Kidney (tissue), 14 donors: Measurements from ENCODE around the gene ANO7. TPM values are rescaled to one million over a fixed set of nuclear protein-coding genes. Genes with fewer than 3 reads are reported as not detected.
A peak's percentile ranks its signal among the peaks of the same experiment; 100 is the strongest.

ENCODE experiments used
- DNase-seq, 5 donors: peaks; one replicate each; pipeline ENCODE4 v3.0.0-alpha.2; 2013 to 2020
- FAIRE-seq: peaks from 2 replicates; lab custom pipeline; 2012; peaks lifted over from hg19 to GRCh38; lab: Jason Lieb, UNC
- H3K27ac ChIP-seq, 2 donors: one replicate each; pipeline ENCODE4 v1.7.0; 2013; ENCODE audit warnings: low read depth in 2 of 2, low read length in 2 of 2, inconsistent platforms in 1 of 2
- H3K27me3 ChIP-seq: one replicate; pipeline ENCODE4 v1.7.1; 2013; ENCODE audit warnings: low read length, inconsistent platforms; ENCODE audit not compliant: control insufficient read depth, insufficient read depth
- H3K36me3 ChIP-seq, 3 donors: one replicate each; pipeline versions ENCODE4 v1.7.0 to v1.7.1; 2013; ENCODE audit warnings: low read length in 3 of 3, control low read depth in 1 of 3, inconsistent platforms in 1 of 3; ENCODE audit not compliant: insufficient read depth in 3 of 3, control insufficient read depth in 2 of 3
- H3K4me1 ChIP-seq, 3 donors: one replicate each; pipeline versions ENCODE4 v1.7.0 to v1.7.1; 2013; ENCODE audit warnings: low read length in 3 of 3, inconsistent platforms in 1 of 3, low read depth in 1 of 3; ENCODE audit not compliant: control insufficient read depth in 2 of 3, insufficient read depth in 2 of 3
- H3K4me3 ChIP-seq, 3 donors: one replicate each; pipeline versions ENCODE4 v1.7.0 to v1.8.1; 2013; ENCODE audit warnings: low read length in 3 of 3, control low read depth in 1 of 3, inconsistent platforms in 1 of 3
- H3K9ac ChIP-seq, 3 donors: one replicate each; pipeline versions ENCODE4 v1.7.0 to v1.7.1; 2013; ENCODE audit warnings: low read length in 3 of 3, control low read depth in 1 of 3, inconsistent platforms in 1 of 3
- H3K9me3 ChIP-seq, 3 donors: one replicate each; pipeline versions ENCODE4 v1.7.0 to v1.7.1; 2013; ENCODE audit warnings: low read length in 3 of 3, control low read depth in 1 of 3, inconsistent platforms in 1 of 3; ENCODE audit not compliant: control insufficient read depth in 2 of 3, insufficient read depth in 1 of 3
- CTCF ChIP-seq: IDR thresholded peaks from 3 replicates; pipeline ENCODE4 v1.5.1; 2012; ENCODE audit warnings: mild to moderate bottlenecking, moderate library complexity, borderline replicate concordance; ENCODE audit not compliant: insufficient read depth; ENCODE audit errors: extremely low read depth
- intact Hi-C: fragments of 100-400 bp; cut with DNase I; formaldehyde crosslinking; loops from one replicate; pipeline ENCODE4 v1.11.1; 2022
- polyA plus RNA-seq: library from polyadenylated mRNA; stranded (reverse); fragments of 350-450 nt; fragmentation: Illumina TruSeq; extraction: RNeasy Lipid Tissue Mini Kit (QIAGEN cat#74804); gene quantifications from one replicate; pipeline ENCODE4 v1.2.3, GENCODE V29; 2014; ENCODE audit warnings: low read depth, low replicate concordance; ENCODE audit not compliant: insufficient read depth
- total RNA-seq: library from RNA; stranded (reverse); fragmentation: NEBNext Ultra II Directional; extraction: Animal tissue kit (Norgen Biotek cat#: 25700); gene quantifications from one replicate; pipeline ENCODE4 v1.2.1, GENCODE V29; 2021
- donor health status: control.
- donor health status: control.
- donor health status: control.
- donor health status: control.
- donor health status: control.
- donor health status: DM: yes; HTN: yes; CAD: no.
- donor health status: Normal renal cell carcinoma (clear cell type).

Gene ANO7
- total and polyA plus RNA-seq, 2 donors from 2014 or later: 1.1 to 1.9 TPM

GRCh38 chr2:241177526-241178334, 10.7 kb upstream of the ANO7 start:
- intact Hi-C loops: no loop called here
- H3K27me3 ChIP-seq: no peaks in the 10 kb centered on the region

GRCh38 chr2:241178961-241179360, 9.5 kb upstream of the ANO7 start:
- Histone ChIP-seq H3K4me3 (no peak overlapping the region), H3K9ac (no peak overlapping the region), H3K36me3 (peaks cover 3 to 28% (median 12%) of the 10 kb centered on the region in 3 donors), H3K4me1 (no peaks in the 10 kb centered on the region), H3K9me3 (no peaks in the 10 kb centered on the region), H3K27ac (no peak overlapping the region), H3K27me3 (no peaks in the 10 kb centered on the region)
- TF ChIP-seq CTCF: no peak
- intact Hi-C loops: no loop called here
- FAIRE-seq: no peak
- DNase-seq: no peak

More at GRCh38 chr2:241177526-241178334, 10.7 kb upstream of the ANO7 start:
- Histone ChIP-seq H3K9me3 (no peaks in the 10 kb centered on the region), H3K4me3 (no peak overlapping the region), H3K9ac (no peak overlapping the region), H3K36me3 (peaks cover 3 to 25% (median 11%) of the 10 kb centered on the region in 3 donors), H3K27ac (no peak overlapping the region), H3K4me1 (no peaks in the 10 kb centered on the region)
- TF ChIP-seq CTCF: no peak
- DNase-seq: no peak
- FAIRE-seq: no peak

- Histone ChIP-seq H3K36me3 (peaks cover 3 to 28% (median 9%) of the 10 kb centered on the region in 3 donors), H3K27ac (no peak overlapping the region), H3K4me3 (no peak overlapping the region), H3K9me3 (no peaks in the 10 kb centered on the region), H3K27me3 (no peaks in the 10 kb centered on the region), H3K4me1 (no peaks in the 10 kb centered on the region), H3K9ac (no peak overlapping the region)
- no peak for TF ChIP-seq CTCF
- intact Hi-C loops: no loop called here
- FAIRE-seq: no peak
- DNase-seq: peak in 1 of 5 donors; percentile 51
Observed at GRCh38 chr2:241179899-241180298, 8.6 kb upstream of the ANO7 start.
